CD14-positive monocyte (primary cell): ENCODE measurements around the gene SLC38A5. TPM values are rescaled to one million over a fixed set of nuclear protein-coding genes. Genes with fewer than 3 reads are reported as not detected.

ENCODE experiments used
- DNase-seq, 3 donors: peaks; one replicate each; pipeline ENCODE4 v3.0.0-alpha.2; 2011 to 2022
- H2AFZ ChIP-seq: 2 replicates; pipeline ENCODE4 v1.6.0; 2012; ENCODE audit warnings: mild to moderate bottlenecking, low read depth, low read length, inconsistent platforms; ENCODE audit not compliant: insufficient read depth, poor library complexity, severe bottlenecking
- H3K27ac ChIP-seq, 2 donors: 1 replicate in 1 of 2; 2 replicates in 1 of 2; pipeline ENCODE4 v1.5.1; 2012 to 2013; ENCODE audit warnings: low read length in 2 of 2, control low read depth in 1 of 2, inconsistent platforms in 1 of 2, low read depth in 1 of 2, mild to moderate bottlenecking in 1 of 2
- H3K27me3 ChIP-seq, 2 donors: one replicate each; pipeline versions ENCODE4 v1.6.0 to v1.6.1; 2011 to 2013; ENCODE audit warnings: low read length in 2 of 2; ENCODE audit not compliant: control insufficient read depth in 2 of 2, insufficient read depth in 2 of 2
- H3K36me3 ChIP-seq, 2 donors: replicated peaks in 1 of 2; 1 replicate in 1 of 2; 2 replicates in 1 of 2; pipeline versions ENCODE4 v1.5.1 to v1.6.1; 2012 to 2013; ENCODE audit warnings: low read length in 2 of 2, control low read depth in 1 of 2, inconsistent platforms in 1 of 2, mild to moderate bottlenecking in 1 of 2; ENCODE audit not compliant: insufficient read depth in 2 of 2, control insufficient read depth in 1 of 2
- H3K4me1 ChIP-seq, 2 donors: 1 replicate in 1 of 2; 2 replicates in 1 of 2; pipeline versions ENCODE4 v1.5.1 to v1.6.1; 2012 to 2013; ENCODE audit warnings: low read length in 2 of 2, control low read depth in 1 of 2, inconsistent platforms in 1 of 2, mild to moderate bottlenecking in 1 of 2, moderate library complexity in 1 of 2; ENCODE audit not compliant: insufficient read depth in 2 of 2, control insufficient read depth in 1 of 2
- H3K4me2 ChIP-seq: replicated peaks from 2 replicates; pipeline ENCODE3; 2012; ENCODE audit warnings: low read length, moderate library complexity, mild to moderate bottlenecking; ENCODE audit not compliant: poor library complexity, severe bottlenecking; ENCODE audit errors: extremely low read depth
- H3K4me3 ChIP-seq, 3 experiments: fragments of 200-600 bp in 1 of 3; sonication (generic) in 1 of 3; replicated peaks in 1 of 3; 1 replicate in 2 of 3; 2 replicates in 1 of 3; pipeline ENCODE4 v1.5.1; 2011 to 2013; ENCODE audit warnings: low read length in 3 of 3, mild to moderate bottlenecking in 3 of 3, control low read depth in 2 of 3, low read depth in 2 of 3, inconsistent platforms in 1 of 3, moderate library complexity in 1 of 3
- H3K79me2 ChIP-seq: 2 replicates; pipeline ENCODE4 v1.6.0; 2012; ENCODE audit warnings: mild to moderate bottlenecking, control low read depth, inconsistent platforms, low read length, moderate library complexity; ENCODE audit not compliant: insufficient read depth
- H3K9ac ChIP-seq: 2 replicates; pipeline ENCODE4 v1.6.0; 2017; ENCODE audit warnings: low read length, mild to moderate bottlenecking; ENCODE audit not compliant: insufficient read depth, poor library complexity, severe bottlenecking
- H3K9me3 ChIP-seq, 2 donors: replicated peaks in 1 of 2; 1 replicate in 1 of 2; 2 replicates in 1 of 2; pipeline versions ENCODE4 v1.5.1 to v1.6.1; 2012 to 2013; ENCODE audit warnings: low read length in 2 of 2, control low read depth in 1 of 2; ENCODE audit not compliant: control insufficient read depth in 1 of 2, insufficient read depth in 1 of 2
- H4K20me1 ChIP-seq: 2 replicates; pipeline ENCODE4 v1.6.0; 2012; ENCODE audit warnings: mild to moderate bottlenecking, low read length, control low read depth, moderate library complexity; ENCODE audit not compliant: insufficient read depth
- H3K27ac Mint-ChIP-seq, 7 donors: one replicate each; pipeline ENCODE4 v1.8.0; 2020; ENCODE audit warnings: mild to moderate bottlenecking in 7 of 7, mixed read lengths in 7 of 7, moderate library complexity in 6 of 7, inconsistent platforms in 2 of 7
- H3K27me3 Mint-ChIP-seq, 3 donors: one replicate each; pipeline ENCODE4 v1.8.0; 2021 to 2022; ENCODE audit warnings: low read depth in 3 of 3, mild to moderate bottlenecking in 3 of 3, mixed read lengths in 3 of 3, moderate library complexity in 3 of 3, inconsistent platforms in 1 of 3
- H3K36me3 Mint-ChIP-seq, 2 donors: one replicate each; pipeline ENCODE4 v1.8.0; 2020; ENCODE audit warnings: mixed read lengths in 2 of 2, inconsistent platforms in 1 of 2, mild to moderate bottlenecking in 1 of 2
- H3K4me1 Mint-ChIP-seq: one replicate; pipeline ENCODE4 v1.8.0; 2020; ENCODE audit warnings: mild to moderate bottlenecking, mixed read lengths
- H3K4me3 Mint-ChIP-seq, 2 donors: one replicate each; pipeline ENCODE4 v1.8.0; 2020; ENCODE audit warnings: mild to moderate bottlenecking in 2 of 2, mixed read lengths in 2 of 2, moderate library complexity in 1 of 2
- H3K9me3 Mint-ChIP-seq, 7 donors: one replicate each; pipeline ENCODE4 v1.8.0; 2020 to 2022; ENCODE audit warnings: mixed read lengths in 7 of 7, mild to moderate bottlenecking in 6 of 7, moderate library complexity in 6 of 7, inconsistent platforms in 2 of 7
- CTCF ChIP-seq: fragments of 200-600 bp; IDR thresholded peaks from one replicate; pipeline ENCODE4 v1.8.0; 2022; ENCODE audit warnings: antibody characterized with exemption, mild to moderate bottlenecking
- WGBS: methylation state at CpG from one replicate; pipeline ENCODE4 v1.1.5; 2013; ENCODE audit warnings: missing lambda C conversion rate; ENCODE audit not compliant: insufficient coverage; 5-methylcytosine and 5-hydroxymethylcytosine counted together
- intact Hi-C, 2 donors: fragments of 100-400 bp; cut with micrococcal nuclease; formaldehyde crosslinking; loops; one replicate each; pipeline versions ENCODE4 v1.15.0 to v1.15.1; 2023
- polyA plus RNA-seq, 3 donors: library from polyadenylated mRNA; depleted of rRNA in 1 of 3; unstranded in 2 of 3; stranded (reverse) in 1 of 3; fragments of 300-500 nt in 2 of 3; fragments of >200 nt in 1 of 3; fragmentation: Illumina TruSeq in 2 of 3; gene quantifications; 1 replicate in 2 of 3; 2 replicates in 1 of 3; pipeline ENCODE4 v1.2.3, GENCODE V29; 2012 to 2021

Gene SLC38A5
- polyA plus RNA-seq, 3 donors = 0.60 to 0.94 (median 0.69) TPM

GRCh38 chrX:48468693-48469691 is 1.1 kb downstream of the SLC38A5 start:
- peak overlapping the region; percentile 42 for H3K9ac ChIP-seq
- Mint-ChIP-seq H3K36me3 (peaks cover 0 to 4% of the 10 kb centered on the region in 2 donors), H3K9me3 (peaks cover 0 to 2% (median 0%) of the 10 kb centered on the region in 7 donors), H3K27ac (peak overlapping the region in 2 of 7 donors; percentile 3 to 66), H3K27me3 (peaks cover 1 to 20% (median 3%) of the 10 kb centered on the region in 3 donors), H3K4me1 (peaks cover 22% of the 10 kb centered on the region), H3K4me3 (peak overlapping the region; percentile 80 to 89)
- H4K20me1 ChIP-seq = no peaks in the 10 kb centered on the region
- no peak for DNase-seq
- no peaks in the 10 kb centered on the region for H3K36me3 ChIP-seq
- H3K27ac ChIP-seq = no peak overlapping the region
- H3K4me3 ChIP-seq = peak overlapping the region; percentile 18 to 70 (median 38)
- no peaks in the 10 kb centered on the region for H3K79me2 ChIP-seq
- peak overlapping the region; percentile 81 for H2AFZ ChIP-seq
- H3K9me3 ChIP-seq = no peaks in the 10 kb centered on the region
- H3K27me3 ChIP-seq = no peaks in the 10 kb centered on the region
- peaks cover 11 to 19% of the 10 kb centered on the region in 2 donors for H3K4me1 ChIP-seq
- WGBS = 0% methylated on average over 7 of the region's 23 CpGs
- H3K4me2 ChIP-seq = peak overlapping the region; percentile 71
- intact Hi-C loops = no loop called here
- no peak for TF ChIP-seq CTCF

GRCh38 chrX:48468247-48468671 is 1.8 kb downstream of the SLC38A5 start:
- H3K4me2 ChIP-seq = peak overlapping the region; percentile 71
- peaks cover 0 to 4% of the 10 kb centered on the region in 2 donors for H3K36me3 Mint-ChIP-seq
- H3K4me3 Mint-ChIP-seq = peak overlapping the region; percentile 80 to 89
- H3K9me3 ChIP-seq = no peaks in the 10 kb centered on the region
- peak overlapping the region; percentile 18 to 70 (median 38) for H3K4me3 ChIP-seq
- H3K27me3 ChIP-seq = no peaks in the 10 kb centered on the region
- no peak overlapping the region for H3K27ac Mint-ChIP-seq
- H3K4me1 Mint-ChIP-seq = peaks cover 22% of the 10 kb centered on the region
- peaks cover 0 to 2% (median 0%) of the 10 kb centered on the region in 7 donors for H3K9me3 Mint-ChIP-seq
- intact Hi-C loops = no loop called here
- peaks cover 11 to 19% of the 10 kb centered on the region in 2 donors for H3K4me1 ChIP-seq
- no peak overlapping the region for H3K27ac ChIP-seq
- H3K27me3 Mint-ChIP-seq = peaks cover 1 to 18% (median 3%) of the 10 kb centered on the region in 3 donors
- H3K79me2 ChIP-seq = no peaks in the 10 kb centered on the region
- H2AFZ ChIP-seq = peak overlapping the region; percentile 81
- no peak for TF ChIP-seq CTCF
- no peaks in the 10 kb centered on the region for H3K36me3 ChIP-seq
- peak overlapping the region; percentile 42 for H3K9ac ChIP-seq
- DNase-seq = no peak
- no peaks in the 10 kb centered on the region for H4K20me1 ChIP-seq
- WGBS = 0% methylated on average over 1 of the region's 18 CpGs
